ENCODE data around the gene LILRA6. TPM values are rescaled to one million over a fixed set of nuclear protein-coding genes. Genes with fewer than 3 reads are reported as not detected.

Gene LILRA6
- total RNA-seq, 1 experiment from 2014 or later = not detected

GRCh38 chr19:54247106-54247930 is 4.7 kb upstream of the LILRA6 start:
- no peak overlapping the region for H3K9ac ChIP-seq (ENCODE audit: low read length)
- no peaks in the 10 kb centered on the region for H3K79me2 ChIP-seq (ENCODE audit: insufficient read depth, low read length)
- H3K9me3 ChIP-seq (ENCODE audit: control insufficient read depth in 1 of 2, insufficient read depth in 1 of 2, low read depth in 1 of 2, low read length in 2 of 2) = no peaks in the 10 kb centered on the region
- no peak overlapping the region for H3K4me2 ChIP-seq (ENCODE audit: low read length)
- no peak overlapping the region for H3K4me3 ChIP-seq (replicated peaks in 1 of 2; ENCODE audit: low read depth in 1 of 2, low read length in 2 of 2)
- ATAC-seq (no peak), DNase-seq (ENCODE audit: low read depth, low spot score) (no peak)
- H4K20me1 ChIP-seq (ENCODE audit: insufficient read depth) = no peaks in the 10 kb centered on the region
- intact Hi-C loops (cut with micrococcal nuclease) = no loop called here
- H3K4me1 ChIP-seq (ENCODE audit: control insufficient read depth in 1 of 2, insufficient read depth in 2 of 2, low read length in 2 of 2) = no peaks in the 10 kb centered on the region
- no peak overlapping the region for H3K27ac ChIP-seq (ENCODE audit: low read depth, low read length)
- no TSS peak for BruUV-seq (replicated peaks)
- RAD21 ChIA-PET (ENCODE audit: low non-redundant PET in 1 of 2, low total read pairs in 2 of 2, uncharacterized antibody in 2 of 2, unreplicated experiment in 2 of 2) = no interaction called here
- H3K9me2 ChIP-seq (ENCODE audit: insufficient read depth) = no peaks in the 10 kb centered on the region
- H3K27me3 ChIP-seq (ENCODE audit: insufficient read depth, low read length) = peaks cover 7% of the 10 kb centered on the region
- H3K36me3 ChIP-seq (ENCODE audit: control insufficient read depth in 1 of 2, insufficient read depth in 2 of 2, low read length in 2 of 2) = no peaks in the 10 kb centered on the region
- CTCF ChIA-PET = interaction anchor here (1.4 kb wide), 1 partner anchor 19 kb away, joined by 4 read pairs; no protein-coding TSS in a partner anchor
- TF ChIP-seq ZBTB33 (IDR thresholded peaks at IDR 0.05; ENCODE audit: extremely low read depth, insufficient replicate concordance, low read length) = no peak
- no peak for TF ChIP-seq YY1 (IDR thresholded peaks at IDR 0.05; ENCODE audit: extremely low read depth, insufficient replicate concordance, low read depth, low read length)
- no peak for TF ChIP-seq CEBPB (IDR thresholded peaks at IDR 0.05; ENCODE audit: low read depth)
- no peak for TF ChIP-seq FOSL1 (IDR thresholded peaks at IDR 0.05; ENCODE audit: low read depth)
- TF ChIP-seq SRF (IDR thresholded peaks at IDR 0.05; ENCODE audit: low read depth) = no peak
- TF ChIP-seq POLR2AphosphoS5 (IDR thresholded peaks at IDR 0.05; ENCODE audit: low read depth, low read length) = no peak
- TF ChIP-seq CTCF (IDR thresholded peaks at IDR 0.05 in 2 of 3, conservative IDR thresholded peaks at IDR 0.05 in 1 of 3; ENCODE audit: borderline replicate concordance in 1 of 3, insufficient read depth in 1 of 3, low read depth in 2 of 3, low read length in 2 of 3) = no peak
- no peak for TF ChIP-seq JUND (IDR thresholded peaks at IDR 0.05)
- no peak for TF ChIP-seq EZH2phosphoT487 (IDR thresholded peaks at IDR 0.05; ENCODE audit: borderline replicate concordance)
- no peak for TF ChIP-seq ELF1 (IDR thresholded peaks at IDR 0.05; ENCODE audit: borderline replicate concordance, low read depth)
- TF ChIP-seq, protein P1, sequence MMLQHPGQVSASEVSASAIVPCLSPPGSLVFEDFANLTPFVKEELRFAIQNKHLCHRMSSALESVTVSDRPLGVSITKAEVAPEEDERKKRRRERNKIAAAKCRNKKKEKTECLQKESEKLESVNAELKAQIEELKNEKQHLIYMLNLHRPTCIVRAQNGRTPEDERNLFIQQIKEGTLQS (IDR thresholded peaks at IDR 0.05) = no peak
- no peak for TF ChIP-seq ZNF274 (IDR thresholded peaks at IDR 0.05; ENCODE audit: low read depth, low read length)
- TF ChIP-seq ZFX (IDR thresholded peaks at IDR 0.05) = no peak
- TF ChIP-seq SP1 (IDR thresholded peaks at IDR 0.05; ENCODE audit: low read depth) = no peak
- no peak for TF ChIP-seq RAD21 (IDR thresholded peaks at IDR 0.05; ENCODE audit: low read depth)
- TF ChIP-seq SIN3A (IDR thresholded peaks at IDR 0.05; ENCODE audit: low read depth) = no peak
- TF ChIP-seq REST (IDR thresholded peaks at IDR 0.05; ENCODE audit: low read depth) = no peak
- H2AFZ ChIP-seq (ENCODE audit: low read depth, low read length, poor library complexity, severe bottlenecking) = no peak overlapping the region
- POLR2A ChIA-PET = no interaction called here

All from HCT116 (cell line).